ENCODE measurements around the gene FRMD4B.
"Not testable (repeated sequence)": the region's sequence is repeated elsewhere in the genome, so short reads cannot be mapped to it uniquely, and the experiment has no call there.

Gene FRMD4B

DNA sequence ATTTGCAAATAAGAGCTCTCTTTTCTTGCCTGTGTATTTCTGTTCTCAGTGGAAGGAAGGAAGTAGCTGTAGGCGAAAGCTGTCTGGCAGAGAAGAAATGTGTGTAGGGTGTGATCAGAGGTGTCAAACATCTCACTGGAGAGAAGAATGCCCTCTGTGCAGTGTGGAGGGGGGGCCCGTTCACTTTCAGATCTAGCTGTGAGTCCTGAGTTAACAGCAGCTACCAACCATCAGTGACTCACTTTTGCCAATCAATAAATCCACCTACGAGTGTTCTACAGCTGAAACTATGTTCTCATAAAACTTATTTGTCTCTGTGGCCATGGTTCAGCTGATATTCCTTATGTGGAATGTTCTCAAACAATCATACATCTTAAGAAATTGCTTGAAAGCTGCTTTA, 103.7 kb downstream of the FRMD4B start:
- DNase-seq, result peak; percentile 81

DNA sequence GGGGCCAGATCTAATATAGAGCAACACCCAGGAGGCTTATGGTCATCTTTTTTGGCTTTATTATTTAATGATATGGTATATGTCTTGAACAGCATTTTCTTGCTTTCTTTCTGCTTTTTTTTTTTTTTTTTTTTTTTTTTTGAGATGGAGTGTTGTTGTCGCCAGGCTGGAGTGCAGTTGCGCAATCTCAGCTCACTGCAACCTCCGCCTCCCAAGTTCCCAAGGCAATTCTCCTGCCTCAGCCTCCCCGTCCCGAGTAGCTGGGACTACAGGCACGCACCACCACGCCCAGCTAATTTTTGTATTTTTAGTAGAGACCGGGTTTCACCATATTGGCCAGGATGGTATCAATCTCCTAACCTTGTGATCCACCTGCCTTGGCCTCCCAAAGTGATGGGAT, 108.5 kb downstream of the FRMD4B start:
- DNase-seq, result not testable (repeated sequence)

DNA sequence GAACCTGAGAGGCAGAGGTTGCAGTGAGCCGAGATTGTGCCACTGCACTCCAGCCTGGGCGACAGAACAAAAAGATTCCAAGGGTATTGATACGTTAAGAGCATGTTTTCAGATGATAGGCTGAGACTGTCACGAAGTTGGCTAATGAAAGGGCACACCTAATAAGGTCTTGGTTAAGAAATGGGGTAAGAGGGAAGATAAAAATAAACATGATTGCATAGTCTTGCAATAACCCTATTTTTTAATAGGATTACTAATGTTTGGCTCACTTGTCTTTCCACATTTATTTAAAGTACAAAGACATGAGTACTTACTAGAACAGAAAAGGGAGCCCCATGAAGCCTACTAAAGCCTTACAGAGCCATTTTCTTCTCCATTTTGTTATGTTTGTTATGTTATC, 109.0 kb downstream of the FRMD4B start:
- no peak for DNase-seq

DNA sequence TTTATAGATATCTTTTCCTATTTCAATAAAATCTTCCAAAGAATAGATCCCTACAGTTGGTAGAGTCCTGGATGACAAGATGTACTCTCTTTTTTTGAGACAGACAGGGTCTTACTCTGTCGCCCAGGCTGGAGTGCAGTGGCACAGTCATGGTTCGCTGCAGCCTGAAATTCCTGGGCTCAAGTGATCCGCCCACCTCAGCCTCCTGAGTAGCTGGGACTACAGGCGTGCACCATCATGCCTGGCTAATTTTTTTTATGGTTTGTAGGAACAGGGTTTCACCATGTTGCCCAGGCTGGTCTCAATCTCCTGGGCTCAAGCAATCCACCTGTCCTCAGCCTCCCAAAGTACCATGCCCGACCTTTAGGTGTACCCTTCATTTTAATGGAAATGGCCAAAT, 109.7 kb downstream of the FRMD4B start:
- DNase-seq, result not testable (repeated sequence)

DNA sequence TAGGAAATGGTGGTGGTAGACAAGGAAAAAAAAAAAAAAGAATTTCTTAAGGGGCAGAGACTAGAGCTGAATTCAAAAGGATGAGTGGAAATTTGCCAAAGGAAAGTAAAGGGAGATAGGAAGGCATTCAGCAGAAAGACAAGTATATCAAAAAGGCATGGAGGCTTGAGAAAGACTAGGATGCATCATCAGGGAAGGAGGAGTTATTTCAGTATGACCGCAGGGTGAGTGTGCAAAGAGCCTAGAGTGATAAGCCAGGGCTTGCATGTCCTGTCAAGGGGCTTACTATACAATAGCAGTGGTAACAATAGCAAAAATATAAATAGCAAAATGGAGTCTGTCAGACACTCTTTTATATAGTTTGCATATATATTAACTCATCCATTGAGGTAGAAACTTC, 112.0 kb downstream of the FRMD4B start:
- DNase-seq, result no peak

DNA sequence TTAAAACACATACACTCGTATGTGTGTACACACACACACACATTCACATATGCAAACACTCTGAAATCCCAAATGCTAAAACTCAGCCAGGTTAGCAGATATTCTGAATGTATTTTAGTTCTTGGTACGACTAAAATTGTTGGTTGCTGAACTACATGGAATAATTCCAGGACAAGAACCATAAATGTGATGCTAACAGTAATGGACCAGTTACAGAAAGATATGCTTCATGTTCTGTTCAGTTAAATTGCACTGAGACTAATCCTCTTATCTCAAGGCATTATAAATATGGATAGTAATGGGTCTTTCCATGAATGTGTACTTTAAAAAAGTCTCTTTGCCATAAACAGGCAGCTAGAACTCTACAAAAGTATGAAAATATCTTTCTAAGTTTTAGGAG, 113.3 kb downstream of the FRMD4B start:
- no peak for DNase-seq

DNA sequence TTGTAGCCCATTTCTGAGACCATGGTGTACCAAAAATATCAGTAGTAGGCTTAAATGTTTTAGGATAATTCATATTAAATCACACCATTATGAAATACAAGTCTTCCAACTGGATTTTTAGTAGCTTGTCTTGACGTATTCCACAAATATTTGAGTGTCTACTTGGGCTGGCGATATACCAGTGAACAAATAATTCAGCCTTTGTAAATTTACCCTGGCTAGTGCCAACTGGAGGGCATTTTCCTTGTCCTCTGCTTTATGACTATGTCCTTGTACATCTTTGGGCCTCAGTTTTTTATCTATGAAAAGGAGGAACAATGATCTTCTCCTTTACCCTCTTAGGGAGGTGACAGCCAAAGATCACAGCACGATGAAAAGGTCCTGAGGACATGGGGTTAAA, 114.8 kb downstream of the FRMD4B start:
- DNase-seq, result no peak

DNA sequence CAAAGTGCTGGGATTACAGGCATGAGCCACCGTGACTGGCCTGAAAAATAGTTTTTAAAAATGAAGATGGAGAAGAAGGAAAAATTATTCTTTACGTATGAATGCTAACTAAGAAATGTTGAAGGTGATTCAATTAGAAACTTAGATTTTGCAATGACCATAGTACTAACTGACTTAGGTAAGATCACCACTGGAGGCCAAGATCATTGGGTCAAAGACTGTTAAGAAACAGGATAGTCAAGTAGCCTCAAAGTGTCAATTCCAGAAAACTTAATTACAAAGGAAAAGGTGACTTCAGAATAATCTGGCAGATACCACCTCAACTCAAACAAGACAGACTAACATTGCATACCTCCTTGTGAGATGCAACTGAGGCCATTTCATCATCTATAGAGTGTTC, 119.3 kb downstream of the FRMD4B start:
- DNase-seq, result no peak

DNA sequence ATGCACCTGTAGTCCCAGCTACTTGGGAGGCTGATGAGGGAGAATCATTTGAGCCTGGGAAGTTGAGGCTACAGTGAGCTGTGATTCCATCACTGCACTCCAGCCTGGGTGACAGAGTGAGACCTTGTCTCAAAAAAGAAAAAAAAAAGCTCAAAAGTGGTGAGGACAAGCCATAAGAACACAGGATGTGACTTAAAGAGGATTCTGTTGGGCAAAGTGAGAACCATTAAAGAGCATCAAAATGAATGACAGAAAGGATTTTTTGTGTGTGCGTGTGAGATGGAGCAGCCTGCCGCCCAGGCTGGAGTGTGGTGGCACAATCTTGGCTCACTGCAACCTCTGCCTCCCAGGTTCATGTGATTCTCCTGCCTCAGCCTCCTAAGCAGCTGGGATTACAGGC, 119.8 kb downstream of the FRMD4B start:
- not testable (repeated sequence) for DNase-seq

DNA sequence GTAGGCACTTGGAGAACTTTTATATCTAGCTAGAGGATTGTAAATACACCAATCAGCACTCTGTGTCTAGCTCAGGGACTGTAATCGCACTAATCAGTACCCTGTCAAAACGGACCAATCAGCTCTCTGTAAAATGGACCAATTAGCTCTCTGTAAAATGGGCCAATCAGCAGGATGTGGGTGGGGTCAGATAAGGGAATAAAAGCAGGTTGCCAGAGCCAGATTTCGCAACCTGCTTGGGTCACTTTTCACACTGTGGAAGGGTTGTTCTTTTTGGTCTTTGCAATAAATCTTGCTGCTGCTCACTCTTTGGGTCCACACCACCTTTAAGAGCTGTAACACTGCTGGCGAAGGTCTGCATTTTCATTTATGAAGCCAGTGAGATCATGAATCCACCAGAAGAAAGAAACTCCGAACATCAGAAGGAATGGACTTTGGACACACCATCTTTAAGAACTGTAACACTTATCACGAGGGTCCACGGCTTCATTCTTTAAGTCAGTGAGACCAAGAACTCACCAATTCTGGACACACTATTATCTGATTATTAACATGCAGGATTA, 125.0 kb downstream of the FRMD4B start:
- not testable (repeated sequence) for DNase-seq

DNA sequence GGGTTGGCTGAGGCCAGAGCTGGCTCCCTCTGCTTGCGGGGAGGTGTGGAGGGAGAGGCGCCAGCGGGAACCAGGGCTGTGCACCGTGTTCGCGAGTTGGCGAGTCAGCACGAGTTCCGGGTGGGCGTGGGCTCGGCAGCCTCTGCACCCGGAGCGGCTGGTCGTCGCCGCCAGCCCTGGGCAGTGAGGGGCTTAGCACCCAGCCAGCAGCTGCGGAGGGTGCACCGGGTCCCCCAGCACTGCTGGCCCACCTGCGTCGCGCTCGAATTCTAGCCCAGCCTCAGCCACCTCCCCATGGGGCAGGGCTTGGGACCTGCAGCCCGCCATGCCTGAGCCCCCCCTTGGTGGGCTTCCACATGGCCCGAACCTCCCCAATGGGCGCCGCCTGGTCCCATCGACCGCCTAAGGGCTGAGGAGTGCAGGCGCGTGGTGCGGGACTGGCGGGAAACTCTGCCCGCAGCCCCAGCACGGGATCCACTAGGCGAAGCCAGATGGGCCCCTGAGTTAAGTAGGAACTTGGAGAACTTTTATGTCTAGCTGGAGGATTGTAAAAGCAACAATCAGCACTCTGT, 125.6 kb downstream of the FRMD4B start:
- no peak for DNase-seq

DNA sequence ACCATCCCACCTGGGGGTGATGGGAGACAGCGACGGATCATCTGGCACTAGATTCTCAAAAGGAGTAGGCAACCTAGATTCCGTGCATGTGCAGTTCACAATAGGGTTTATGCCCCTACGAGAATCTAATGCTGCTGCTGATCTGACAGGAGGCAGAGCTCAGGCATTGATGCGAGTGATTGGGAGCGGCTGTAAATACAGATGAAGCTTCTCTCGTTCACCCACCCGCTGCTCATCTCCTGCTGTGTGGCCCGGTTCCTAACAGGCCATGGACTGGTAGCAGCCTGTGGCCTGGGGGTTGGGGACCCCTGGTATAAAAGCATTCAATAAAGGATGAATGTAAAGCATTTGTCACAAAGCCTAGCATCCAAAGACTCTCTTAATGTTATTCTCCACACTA, 126.8 kb downstream of the FRMD4B start:
- no peak for DNase-seq

DNA sequence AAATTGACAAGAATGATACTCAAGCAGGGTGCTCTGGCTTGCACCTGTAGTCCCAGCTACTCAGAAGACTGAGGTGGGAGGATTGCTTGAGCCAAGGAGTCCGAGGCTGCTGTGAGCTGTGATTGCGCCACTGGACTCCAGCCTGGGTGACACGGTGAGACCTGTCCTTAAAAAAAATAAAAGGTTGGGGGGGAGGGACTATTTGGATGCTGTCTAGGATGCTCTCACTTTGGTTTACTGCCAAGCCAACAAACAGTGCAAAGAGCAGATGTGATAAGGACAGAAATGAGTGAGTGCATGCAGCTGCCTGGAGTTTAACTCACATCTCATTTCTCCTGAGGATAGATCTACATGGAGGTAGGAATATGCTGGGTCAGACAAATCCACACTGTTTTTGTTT, 130.0 kb downstream of the FRMD4B start:
- DNase-seq, result no peak

DNA sequence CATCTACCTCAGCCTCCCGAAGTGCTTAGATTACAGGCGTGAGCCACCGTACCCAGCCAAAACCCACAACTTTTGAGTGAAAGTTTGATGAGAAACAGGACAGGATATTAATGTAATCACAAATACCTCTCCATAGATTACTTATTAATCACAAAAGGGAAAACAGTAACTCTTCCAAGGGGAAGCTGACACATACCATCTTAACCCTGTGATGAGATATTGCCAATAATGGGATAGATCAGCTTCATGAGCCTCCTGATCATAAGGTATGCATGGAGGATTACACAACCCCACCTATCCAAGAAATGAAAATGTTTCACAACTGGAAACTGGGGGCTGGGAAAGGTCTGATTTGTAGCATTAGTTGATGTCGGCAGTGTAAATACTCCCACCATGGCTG, 131.5 kb downstream of the FRMD4B start:
- DNase-seq, result no peak

DNA sequence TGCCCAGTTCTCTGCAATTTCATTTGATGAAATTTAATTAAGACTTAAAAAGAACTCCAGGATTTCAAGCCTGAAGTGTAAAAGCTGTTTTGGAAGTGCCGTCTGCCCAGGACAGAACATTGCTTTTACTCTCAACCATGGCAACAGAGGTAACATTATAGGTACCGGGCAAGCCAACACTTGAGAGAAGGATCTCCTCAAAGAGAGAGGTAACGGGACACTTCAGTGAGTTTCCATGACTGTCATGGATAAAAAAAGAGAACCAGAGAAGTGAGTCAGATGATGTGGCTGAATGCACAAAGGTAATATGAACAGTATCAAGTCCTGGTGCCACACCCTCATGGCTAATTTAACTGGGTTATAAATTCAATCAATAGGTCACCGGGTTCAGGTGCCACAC, 133.3 kb downstream of the FRMD4B start:
- no peak for DNase-seq

DNA sequence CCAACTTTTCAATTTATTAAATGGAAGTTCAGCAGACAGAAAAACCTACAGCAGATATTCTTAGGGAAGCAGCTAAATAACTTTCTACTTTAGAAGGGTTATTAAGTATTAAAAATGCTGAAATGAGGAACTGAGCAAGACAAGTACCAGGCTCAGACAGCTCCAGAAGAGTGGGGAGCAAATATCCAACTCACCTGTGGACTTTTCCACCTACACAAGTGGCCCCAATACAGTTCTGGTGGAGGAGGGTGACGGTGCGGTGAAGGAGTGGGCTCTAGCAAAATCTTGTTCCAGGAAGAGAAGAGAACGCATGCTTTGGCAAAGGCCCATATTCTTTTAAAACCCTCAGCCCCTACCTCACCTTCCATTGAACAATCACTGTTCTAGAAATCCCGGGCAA, 133.7 kb downstream of the FRMD4B start:
- no peak for DNase-seq

DNA sequence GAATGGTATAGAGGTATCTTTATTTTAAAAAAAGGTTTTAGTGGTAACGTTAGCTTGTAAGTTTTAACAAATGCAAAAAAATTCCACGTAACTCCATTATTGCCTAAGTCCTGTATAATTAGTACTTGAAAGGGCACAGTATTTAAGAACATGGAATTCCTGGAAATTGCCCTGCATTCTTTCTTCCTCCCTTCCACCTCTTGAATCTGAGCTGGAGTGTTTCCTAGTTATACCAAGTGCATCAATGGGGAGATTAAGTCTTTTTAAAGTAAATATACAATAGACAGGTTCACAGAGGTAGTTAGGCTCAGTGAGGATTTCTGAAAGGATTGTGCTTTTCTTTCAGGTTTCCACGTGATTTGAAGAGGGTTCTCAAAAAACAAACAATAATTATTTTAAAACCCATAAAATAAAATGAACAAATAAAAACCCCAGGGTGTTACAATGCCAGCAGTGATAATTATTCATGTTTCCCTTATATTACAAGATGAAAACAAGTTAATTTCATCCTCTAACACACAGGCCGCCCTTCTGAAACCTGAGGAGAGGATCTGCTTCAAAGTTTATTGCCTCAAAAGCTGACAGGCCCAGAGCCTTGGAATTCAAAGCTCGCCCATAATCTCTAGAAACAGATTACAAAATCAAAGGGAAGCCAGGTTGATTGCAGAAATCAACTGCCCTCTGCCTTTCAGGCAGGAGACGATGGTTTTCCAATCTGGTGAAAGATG, 134.6 kb downstream of the FRMD4B start:
- no peak for DNase-seq

DNA sequence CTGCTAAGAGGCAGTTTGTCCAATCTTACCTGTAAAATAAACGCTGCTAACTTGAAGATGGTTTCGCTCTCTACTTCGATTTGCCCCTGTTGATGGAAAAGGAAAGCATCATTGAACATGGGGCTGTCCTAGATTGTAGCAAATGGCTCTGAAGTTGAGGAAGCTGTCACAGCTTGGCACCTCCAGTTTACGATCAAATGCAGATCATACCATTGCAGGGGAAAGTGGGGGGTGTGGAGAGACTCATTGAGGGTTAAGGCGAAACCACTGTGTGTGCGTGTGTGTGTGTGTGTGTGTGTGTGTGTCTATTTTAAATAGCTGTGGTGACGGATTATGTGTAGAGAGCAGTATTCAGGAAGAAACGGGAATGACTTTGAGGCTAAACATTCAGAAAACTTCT, 135.9 kb downstream of the FRMD4B start:
- peak; percentile 71 for DNase-seq

DNA sequence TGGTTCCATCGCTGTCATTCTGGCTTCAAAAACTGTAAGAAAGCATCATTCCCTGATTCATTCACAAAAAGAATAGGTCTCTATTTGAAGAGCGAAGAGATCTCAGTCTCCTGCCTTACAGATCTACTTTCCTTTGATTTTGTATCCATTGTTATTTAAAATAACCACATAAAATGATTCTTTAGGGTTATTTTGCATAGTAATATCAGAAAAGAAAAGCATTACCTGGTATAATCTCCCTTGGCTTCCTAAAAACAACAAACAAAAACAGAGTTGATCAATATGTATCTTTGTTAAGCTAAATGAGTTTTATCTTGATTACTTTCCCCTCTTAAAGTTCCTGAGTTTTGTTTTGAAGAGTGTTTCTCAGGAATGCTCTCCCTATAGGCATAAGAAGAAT, 136.9 kb downstream of the FRMD4B start:
- DNase-seq, result no peak

DNA sequence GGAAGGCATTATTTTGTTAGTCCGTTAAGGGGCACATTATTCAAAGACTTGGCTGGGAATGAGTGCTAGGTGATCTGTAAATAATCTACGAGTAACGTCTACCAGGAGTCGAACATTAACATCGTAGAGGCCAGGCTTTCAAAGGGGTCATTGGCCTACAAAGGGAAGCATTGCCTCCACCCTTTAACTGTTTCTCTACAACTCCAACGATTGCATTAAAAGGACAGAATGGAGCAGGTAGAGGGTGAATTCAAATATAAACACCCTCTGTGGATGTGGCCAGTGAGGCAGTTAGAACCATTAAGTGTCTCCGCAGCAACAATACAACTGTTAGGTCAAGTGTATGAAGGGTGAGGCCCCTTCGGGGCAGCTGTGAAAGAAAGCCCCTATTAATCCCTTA, 137.5 kb downstream of the FRMD4B start:
- DNase-seq, result no peak

DNA sequence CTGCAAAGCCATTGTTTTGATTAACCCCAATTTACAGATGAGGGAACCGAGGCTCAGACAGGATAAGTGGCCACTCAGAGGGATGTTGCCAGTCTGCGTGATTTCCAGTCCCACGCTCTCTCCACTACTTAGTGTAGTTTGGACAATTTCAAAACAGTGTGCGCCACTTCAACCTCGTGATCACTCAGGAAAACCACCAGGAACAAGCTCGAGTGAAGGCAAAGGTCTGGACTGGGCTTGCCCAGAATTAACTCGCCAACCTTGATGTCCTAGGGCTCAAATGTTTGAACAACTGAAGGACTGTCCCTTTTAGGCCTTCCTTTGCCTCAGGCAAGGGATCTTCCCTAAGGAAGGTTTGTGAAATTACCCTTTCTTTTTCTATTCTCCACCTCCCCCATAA, 139.3 kb downstream of the FRMD4B start:
- DNase-seq, result no peak

DNA sequence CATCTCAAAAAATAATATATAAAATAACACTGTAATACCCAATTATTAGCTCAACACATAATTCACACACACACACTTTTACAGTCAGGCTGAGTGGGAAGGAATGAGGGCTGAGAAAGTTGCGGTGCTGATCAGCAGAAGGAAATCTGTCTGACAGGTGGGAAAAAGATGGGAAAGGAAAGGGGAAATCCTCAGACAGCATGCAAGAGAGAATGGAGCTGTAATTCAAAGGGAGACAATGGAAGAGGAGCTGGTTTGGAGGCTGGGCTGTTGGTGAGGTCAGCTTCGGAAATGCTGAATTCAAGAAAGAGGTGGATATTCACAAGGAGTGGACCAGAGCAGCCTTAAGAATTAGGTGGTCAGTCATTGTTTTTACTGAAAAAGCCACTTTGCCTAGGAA, 141.8 kb downstream of the FRMD4B start:
- DNase-seq, result no peak

DNA sequence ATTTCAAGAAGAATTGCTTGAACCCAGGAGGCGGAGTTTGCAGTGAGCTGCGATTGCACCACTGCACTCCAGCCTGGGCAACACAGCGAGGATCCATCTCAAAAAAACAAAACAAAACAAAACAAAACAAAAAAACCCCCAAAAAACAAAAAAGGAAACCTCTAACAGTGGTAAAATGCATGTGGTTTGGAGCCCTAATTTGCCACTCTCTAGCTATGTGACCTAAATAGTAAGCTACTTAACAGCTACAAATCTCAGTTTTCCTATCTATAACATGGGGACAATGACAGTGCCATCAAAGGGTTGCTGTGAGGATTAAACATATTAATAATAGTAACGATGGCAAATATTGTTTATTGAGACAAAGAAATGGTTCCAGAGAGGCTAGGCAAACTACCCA, 144.1 kb downstream of the FRMD4B start:
- DNase-seq, result no peak

DNA sequence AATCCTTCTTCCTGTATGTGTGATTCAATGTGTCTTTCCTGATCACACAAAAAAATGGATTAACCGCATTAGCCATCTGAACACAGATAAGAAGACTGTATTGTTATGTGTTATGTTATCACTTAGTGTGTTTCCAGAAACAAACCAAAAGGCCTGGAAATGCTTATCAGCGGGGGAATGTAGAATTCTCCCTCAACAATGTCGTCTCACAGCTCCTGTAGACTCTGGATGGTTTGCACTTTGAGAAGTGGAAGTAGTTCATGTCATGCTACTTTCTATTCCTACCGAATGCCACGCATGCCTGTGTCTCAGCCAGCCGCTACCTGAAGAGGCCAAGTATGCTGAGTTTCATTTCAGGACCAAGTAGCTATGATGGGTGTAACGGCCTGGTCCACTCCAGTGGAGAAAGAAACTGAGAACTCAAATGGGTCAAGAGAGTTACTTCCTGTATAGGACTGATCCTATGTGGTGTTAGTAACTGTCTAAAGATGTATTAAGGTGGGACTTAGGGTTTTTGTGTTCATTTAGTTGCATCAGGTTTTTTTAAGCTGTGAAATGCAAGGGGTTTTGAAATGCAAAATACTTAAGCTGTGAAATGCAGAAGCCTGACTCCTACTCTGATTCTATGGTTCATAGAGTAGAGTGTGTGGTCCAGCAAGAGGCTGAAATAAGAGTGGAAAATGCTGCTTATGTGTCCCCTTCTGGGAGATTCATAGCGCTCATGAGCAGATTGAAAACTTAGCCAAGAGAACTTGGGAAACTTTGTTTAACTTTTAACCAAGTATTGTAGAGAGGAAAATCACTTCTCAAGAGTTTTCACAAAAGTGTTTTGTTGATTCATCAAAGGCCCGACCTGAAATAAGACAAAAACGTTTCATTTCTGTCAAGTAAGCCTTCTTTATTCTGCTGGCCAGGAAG, 145.0 kb downstream of the FRMD4B start:
- no peak for DNase-seq

Measured in activated CD4-positive, alpha-beta T cell treated with anti-CD3 and anti-CD28 coated beads for 48 hours (primary cell).